ENCODE measurements around the gene PRR22. TPM values are rescaled to one million over a fixed set of nuclear protein-coding genes. Genes with fewer than 3 reads are reported as not detected.

The PRR22 gene
- total RNA-seq, 1 donor from 2014 or later, result 2.7 TPM

DNA sequence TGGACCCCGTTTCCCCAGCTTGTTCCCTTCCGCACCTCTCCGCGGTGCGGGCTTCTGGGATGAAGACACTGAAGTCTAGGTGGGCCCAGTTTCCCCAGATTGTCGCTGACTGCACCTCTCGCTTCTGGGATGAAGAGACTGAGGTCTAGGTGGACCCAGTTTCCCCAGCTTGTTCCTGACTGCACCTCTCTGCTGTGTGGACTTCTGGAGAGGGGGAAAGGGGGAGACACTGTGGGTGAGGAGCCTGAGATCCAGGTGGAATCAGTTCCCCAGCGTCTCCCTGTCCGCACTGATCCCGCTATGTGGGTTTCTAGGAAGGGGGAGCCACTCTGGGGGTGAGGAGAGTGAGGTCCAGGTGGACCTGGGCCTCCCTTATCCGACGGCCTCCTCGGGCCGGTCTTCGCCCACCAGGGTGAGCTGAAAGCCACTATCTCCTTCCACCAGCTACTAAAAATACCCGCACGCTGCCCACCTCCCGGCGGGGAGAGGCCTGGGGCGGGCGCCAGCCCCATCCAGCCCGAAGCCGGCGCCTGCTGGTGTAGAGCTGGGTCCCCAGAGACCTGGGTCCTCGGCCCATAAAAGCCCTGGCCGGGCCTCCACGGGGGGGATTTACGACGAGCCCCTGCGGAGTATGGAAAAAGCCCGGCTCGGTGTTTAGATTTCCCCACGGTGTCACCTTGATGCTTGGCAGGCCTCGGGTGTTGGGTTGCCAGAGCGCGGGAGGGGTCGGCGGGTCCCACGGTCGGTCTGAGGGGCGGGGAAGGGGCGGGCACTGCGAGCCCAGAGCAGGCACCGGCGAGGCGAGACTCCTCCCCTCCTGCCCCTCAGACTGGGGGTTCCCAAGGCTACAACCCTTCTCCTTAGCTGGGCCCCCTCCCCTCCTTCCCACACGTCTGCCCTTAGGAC lies 44.4 kb upstream of the PRR22 start:
- Histone ChIP-seq H3K4me1 (peaks cover 14% of the 10 kb centered on the region), H3K36me3 (no peaks in the 10 kb centered on the region), H3K4me3 (peak overlapping the region; percentile 62), H3K9me3 (no peaks in the 10 kb centered on the region), H3K27ac (peak overlapping the region; percentile 81), H3K27me3 (ENCODE audit: low read depth) (peaks cover 18% of the 10 kb centered on the region)
- no peak for ATAC-seq
- TF ChIP-seq, protein P1, sequence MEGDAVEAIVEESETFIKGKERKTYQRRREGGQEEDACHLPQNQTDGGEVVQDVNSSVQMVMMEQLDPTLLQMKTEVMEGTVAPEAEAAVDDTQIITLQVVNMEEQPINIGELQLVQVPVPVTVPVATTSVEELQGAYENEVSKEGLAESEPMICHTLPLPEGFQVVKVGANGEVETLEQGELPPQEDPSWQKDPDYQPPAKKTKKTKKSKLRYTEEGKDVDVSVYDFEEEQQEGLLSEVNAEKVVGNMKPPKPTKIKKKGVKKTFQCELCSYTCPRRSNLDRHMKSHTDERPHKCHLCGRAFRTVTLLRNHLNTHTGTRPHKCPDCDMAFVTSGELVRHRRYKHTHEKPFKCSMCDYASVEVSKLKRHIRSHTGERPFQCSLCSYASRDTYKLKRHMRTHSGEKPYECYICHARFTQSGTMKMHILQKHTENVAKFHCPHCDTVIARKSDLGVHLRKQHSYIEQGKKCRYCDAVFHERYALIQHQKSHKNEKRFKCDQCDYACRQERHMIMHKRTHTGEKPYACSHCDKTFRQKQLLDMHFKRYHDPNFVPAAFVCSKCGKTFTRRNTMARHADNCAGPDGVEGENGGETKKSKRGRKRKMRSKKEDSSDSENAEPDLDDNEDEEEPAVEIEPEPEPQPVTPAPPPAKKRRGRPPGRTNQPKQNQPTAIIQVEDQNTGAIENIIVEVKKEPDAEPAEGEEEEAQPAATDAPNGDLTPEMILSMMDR (IDR thresholded peaks at IDR 0.05), result no peak
- DNase-seq, result no peak
- intact Hi-C loops (cut with DNase I), result no loop called here

DNA sequence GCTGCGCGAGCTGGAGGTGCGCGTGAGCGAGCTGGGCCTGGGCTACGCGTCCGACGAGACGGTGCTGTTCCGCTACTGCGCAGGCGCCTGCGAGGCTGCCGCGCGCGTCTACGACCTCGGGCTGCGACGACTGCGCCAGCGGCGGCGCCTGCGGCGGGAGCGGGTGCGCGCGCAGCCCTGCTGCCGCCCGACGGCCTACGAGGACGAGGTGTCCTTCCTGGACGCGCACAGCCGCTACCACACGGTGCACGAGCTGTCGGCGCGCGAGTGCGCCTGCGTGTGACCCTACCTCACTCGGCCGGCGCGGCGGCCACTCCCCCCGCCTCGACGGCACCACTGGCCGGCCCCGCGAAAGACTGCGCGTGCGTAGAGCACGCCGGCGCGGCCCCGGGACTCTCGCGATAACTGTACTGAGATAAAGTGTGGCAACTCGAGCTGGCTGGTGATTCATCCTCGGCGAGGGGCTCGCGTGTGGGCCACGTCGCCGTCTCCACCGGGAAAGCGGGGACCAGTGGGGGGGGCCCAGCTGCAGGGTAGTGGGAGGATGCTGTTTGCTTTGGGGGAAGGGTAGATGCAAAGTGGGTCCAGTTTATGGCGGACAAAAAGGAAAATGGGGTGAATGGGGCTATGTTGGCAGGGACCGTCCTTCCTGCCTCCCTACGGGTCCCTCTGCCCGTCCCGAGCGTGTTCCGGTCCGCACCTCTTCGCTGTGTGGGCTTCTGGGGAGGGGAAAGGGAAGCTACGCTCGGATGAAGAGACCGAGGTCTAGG lies 43.5 kb upstream of the PRR22 start:
- DNase-seq (peak; percentile 94), ATAC-seq (peak; percentile 94)
- TF ChIP-seq, protein P1 (IDR thresholded peaks at IDR 0.05), result no peak
- Histone ChIP-seq H3K27ac (peak overlapping the region; percentile 81), H3K4me3 (peak overlapping the region; percentile 62), H3K9me3 (no peaks in the 10 kb centered on the region), H3K27me3 (ENCODE audit: low read depth) (peaks cover 18% of the 10 kb centered on the region), H3K36me3 (no peaks in the 10 kb centered on the region), H3K4me1 (peaks cover 14% of the 10 kb centered on the region)
- intact Hi-C loops (cut with DNase I), result no loop called here

DNA sequence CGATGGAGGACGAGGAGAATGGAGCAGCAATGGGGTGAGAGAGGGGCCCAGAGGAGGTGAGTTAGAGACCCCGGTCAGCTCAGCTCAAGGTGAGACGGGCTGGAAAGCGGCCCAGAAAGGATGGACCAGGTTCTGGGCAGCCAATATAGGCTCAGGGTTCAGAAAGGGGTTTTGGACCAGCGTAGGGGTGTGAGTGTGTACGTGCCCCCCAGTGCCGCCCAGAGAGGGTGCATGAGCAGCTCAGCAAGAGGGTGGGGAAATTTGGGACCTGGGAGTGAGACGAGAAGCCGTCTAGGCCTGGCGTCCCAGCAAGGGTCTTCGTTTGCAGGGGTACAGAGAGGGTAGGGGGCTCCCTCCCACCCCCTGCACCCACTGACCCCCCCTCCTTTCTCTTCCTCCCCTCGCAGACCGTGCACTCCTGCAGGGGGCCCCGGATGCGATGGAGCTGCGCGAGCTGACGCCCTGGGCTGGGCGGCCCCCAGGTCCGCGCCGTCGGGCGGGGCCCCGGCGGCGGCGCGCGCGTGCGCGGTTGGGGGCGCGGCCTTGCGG lies 42.9 kb upstream of the PRR22 start:
- intact Hi-C loops (cut with DNase I), result no loop called here
- no peaks in the 10 kb centered on the region for H3K9me3 ChIP-seq
- ATAC-seq (no peak), DNase-seq (no peak)
- H3K4me3 ChIP-seq, result peak overlapping the region; percentile 62
- peak overlapping the region; percentile 81 for H3K27ac ChIP-seq
- H3K36me3 ChIP-seq, result no peaks in the 10 kb centered on the region
- TF ChIP-seq, protein P1 (IDR thresholded peaks at IDR 0.05), result no peak
- peaks cover 18% of the 10 kb centered on the region for H3K27me3 ChIP-seq (ENCODE audit: low read depth)
- peaks cover 14% of the 10 kb centered on the region for H3K4me1 ChIP-seq

DNA sequence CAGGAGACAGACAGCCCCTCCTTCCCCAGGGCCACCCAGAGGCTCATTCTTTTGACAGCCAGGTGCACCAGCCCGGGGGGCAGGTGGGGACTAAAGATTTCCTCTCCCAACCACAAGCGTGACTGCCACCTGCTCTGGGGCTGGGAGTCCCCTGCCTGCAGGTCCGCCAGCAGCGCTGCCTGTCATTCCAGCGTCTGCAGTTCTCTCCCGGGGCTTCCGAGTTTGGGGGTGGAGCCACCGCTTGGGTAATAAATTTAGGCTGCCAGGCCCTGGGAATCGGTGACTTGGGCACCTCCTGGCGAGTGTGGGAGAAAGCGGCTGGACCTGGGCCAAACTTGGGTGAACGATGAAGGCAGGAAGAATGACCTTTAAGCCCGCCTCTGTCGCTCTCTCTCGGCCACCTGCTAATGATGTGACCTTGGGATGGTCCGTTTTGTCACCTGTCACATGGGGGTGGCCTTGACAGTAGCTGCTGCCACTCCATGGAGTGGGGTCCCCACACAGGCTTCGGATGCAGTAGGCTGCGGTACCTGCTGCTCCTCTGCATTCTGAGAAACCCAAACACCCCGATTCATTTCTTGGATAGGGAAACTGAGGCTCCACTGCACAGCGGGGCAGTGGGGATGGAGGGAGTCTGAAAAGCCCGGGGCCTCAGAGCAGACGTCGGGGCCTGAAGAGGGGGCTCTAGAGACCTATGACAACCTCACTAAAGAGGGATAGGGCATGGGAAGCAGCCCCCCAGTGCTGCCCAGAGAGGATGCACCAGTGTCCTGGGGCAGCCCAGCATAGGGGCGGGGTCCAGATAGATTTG lies 42.2 kb upstream of the PRR22 start:
- Histone ChIP-seq H3K4me3 (peak overlapping the region; percentile 62), H3K9me3 (no peaks in the 10 kb centered on the region), H3K27ac (peak overlapping the region; percentile 81), H3K36me3 (no peaks in the 10 kb centered on the region), H3K27me3 (ENCODE audit: low read depth) (peaks cover 18% of the 10 kb centered on the region), H3K4me1 (peaks cover 14% of the 10 kb centered on the region)
- TF ChIP-seq, protein P1 (IDR thresholded peaks at IDR 0.05), result no peak
- ATAC-seq (peak in 1 of 2 donors; percentile 25), DNase-seq (peak; percentile 80)
- intact Hi-C loops (cut with DNase I), result no loop called here

DNA sequence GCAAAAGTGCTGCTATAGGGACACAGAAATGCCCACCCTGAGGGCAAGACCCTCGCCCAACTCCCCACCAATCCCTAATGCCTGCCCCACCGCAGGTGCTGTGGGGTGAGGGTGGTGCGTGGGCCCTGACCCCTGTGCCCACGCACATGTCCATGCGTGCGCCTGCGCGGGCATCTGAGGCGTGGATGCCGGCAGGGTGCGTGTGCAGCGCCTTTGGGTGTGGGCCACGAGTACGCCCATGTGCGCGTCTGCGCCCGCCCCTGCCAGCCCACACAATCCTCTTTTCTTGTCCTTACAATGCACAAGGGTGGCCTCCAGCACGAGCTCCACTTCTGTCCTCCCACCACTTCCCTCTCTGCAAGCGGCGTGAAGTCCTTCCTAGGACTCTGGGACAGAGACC lies 40.6 kb upstream of the PRR22 start:
- DNase-seq (no peak), ATAC-seq (no peak)
- Histone ChIP-seq H3K4me3 (no peak overlapping the region), H3K36me3 (no peaks in the 10 kb centered on the region), H3K9me3 (no peaks in the 10 kb centered on the region), H3K27ac (no peak overlapping the region), H3K27me3 (ENCODE audit: low read depth) (peaks cover 18% of the 10 kb centered on the region), H3K4me1 (peaks cover 14% of the 10 kb centered on the region)
- TF ChIP-seq, protein P1 (IDR thresholded peaks at IDR 0.05), result no peak
- intact Hi-C loops (cut with DNase I), result no loop called here
